Right atrium auricular region (tissue), 2 donors: ENCODE measurements around the gene MAGI1. TPM values are rescaled to one million over a fixed set of nuclear protein-coding genes. Genes with fewer than 3 reads are reported as not detected.

Source experiments
- DNase-seq: peaks from one replicate; pipeline ENCODE4 v3.0.0-alpha.2; 2019; ENCODE audit warnings: low spot score
- H3K27ac ChIP-seq, 2 donors: fragments of 200-600 bp; sonication (generic); 1 replicate in 1 of 2; 2 replicates in 1 of 2; pipeline ENCODE4 v1.5.1; 2016 to 2019
- H3K27me3 ChIP-seq, 2 donors: fragments of 200-600 bp; sonication (generic); one replicate each; pipeline versions ENCODE4 v1.5.1 to v1.6.0; 2017 to 2019
- H3K36me3 ChIP-seq: fragments of 200-600 bp; sonication (generic); one replicate; pipeline ENCODE4 v1.5.1; 2016
- H3K4me1 ChIP-seq, 2 donors: fragments of 200-600 bp; sonication (generic); one replicate each; pipeline versions ENCODE4 v1.5.1 to v1.6.0; 2017 to 2019
- H3K4me3 ChIP-seq, 2 donors: fragments of 200-600 bp; sonication (generic); 1 replicate in 1 of 2; 2 replicates in 1 of 2; pipeline ENCODE4 v1.5.1; 2017 to 2019; ENCODE audit warnings: mild to moderate bottlenecking in 1 of 2, moderate library complexity in 1 of 2
- H3K9me3 ChIP-seq, 2 donors: fragments of 200-600 bp; sonication (generic); one replicate each; pipeline ENCODE4 v1.5.1; 2019
- total RNA-seq, 2 donors: library from RNA; depleted of rRNA; stranded (reverse); fragments of >200 nt; gene quantifications; one replicate each; pipeline ENCODE4 v1.1.0, GENCODE V29; 2016
- TF ChIP-seq, protein P1 (sequence below), 2 donors: fragments of 200-600 bp; sonication (generic); IDR thresholded peaks; one replicate each; pipeline ENCODE4 v1.5.1; 2019; ENCODE audit warnings: antibody characterized with exemption in 2 of 2

The MAGI1 gene
- total RNA-seq, 2 donors from 2014 or later = 28.5 to 34.8 TPM

GRCh38 chr3:65758876-65759598, 279.7 kb downstream of the MAGI1 start:
- Histone ChIP-seq H3K9me3 (no peaks in the 10 kb centered on the region), H3K27me3 (no peaks in the 10 kb centered on the region), H3K27ac (no peak overlapping the region), H3K36me3 (no peaks in the 10 kb centered on the region), H3K4me3 (no peak overlapping the region), H3K4me1 (peaks cover 0 to 4% of the 10 kb centered on the region in 2 donors)
- DNase-seq = no peak
- TF ChIP-seq, protein P1, sequence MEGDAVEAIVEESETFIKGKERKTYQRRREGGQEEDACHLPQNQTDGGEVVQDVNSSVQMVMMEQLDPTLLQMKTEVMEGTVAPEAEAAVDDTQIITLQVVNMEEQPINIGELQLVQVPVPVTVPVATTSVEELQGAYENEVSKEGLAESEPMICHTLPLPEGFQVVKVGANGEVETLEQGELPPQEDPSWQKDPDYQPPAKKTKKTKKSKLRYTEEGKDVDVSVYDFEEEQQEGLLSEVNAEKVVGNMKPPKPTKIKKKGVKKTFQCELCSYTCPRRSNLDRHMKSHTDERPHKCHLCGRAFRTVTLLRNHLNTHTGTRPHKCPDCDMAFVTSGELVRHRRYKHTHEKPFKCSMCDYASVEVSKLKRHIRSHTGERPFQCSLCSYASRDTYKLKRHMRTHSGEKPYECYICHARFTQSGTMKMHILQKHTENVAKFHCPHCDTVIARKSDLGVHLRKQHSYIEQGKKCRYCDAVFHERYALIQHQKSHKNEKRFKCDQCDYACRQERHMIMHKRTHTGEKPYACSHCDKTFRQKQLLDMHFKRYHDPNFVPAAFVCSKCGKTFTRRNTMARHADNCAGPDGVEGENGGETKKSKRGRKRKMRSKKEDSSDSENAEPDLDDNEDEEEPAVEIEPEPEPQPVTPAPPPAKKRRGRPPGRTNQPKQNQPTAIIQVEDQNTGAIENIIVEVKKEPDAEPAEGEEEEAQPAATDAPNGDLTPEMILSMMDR (IDR thresholded peaks at IDR 0.05) = no peak

DNA sequence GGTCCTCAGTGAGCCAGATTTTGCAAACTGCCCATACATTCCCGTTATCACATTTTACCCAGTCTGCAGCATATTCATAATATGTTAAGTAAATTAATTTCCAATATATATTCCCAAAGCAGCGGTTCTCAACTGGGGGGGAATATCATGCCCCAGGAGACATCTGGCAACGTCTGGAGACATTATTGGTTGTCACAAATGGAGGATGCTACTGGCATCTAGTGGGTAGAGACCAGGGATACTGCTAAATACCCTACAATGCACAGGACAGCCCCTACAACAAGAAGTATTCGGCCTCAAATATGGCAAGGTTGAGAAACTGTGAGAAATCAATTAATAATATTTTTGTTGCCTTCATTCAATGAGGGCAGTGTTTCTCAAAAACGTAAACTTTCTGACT, 280.3 kb downstream of the MAGI1 start:
- H3K27ac ChIP-seq = no peak overlapping the region
- H3K36me3 ChIP-seq = no peaks in the 10 kb centered on the region
- TF ChIP-seq, protein P1 (IDR thresholded peaks at IDR 0.05) = no peak
- no peaks in the 10 kb centered on the region for H3K9me3 ChIP-seq
- no peak for DNase-seq
- H3K4me1 ChIP-seq = peaks cover 0 to 4% of the 10 kb centered on the region in 2 donors
- H3K27me3 ChIP-seq = no peaks in the 10 kb centered on the region
- no peak overlapping the region for H3K4me3 ChIP-seq

- no peaks in the 10 kb centered on the region for H3K4me1 ChIP-seq
- H3K9me3 ChIP-seq = no peaks in the 10 kb centered on the region
- no peak for DNase-seq
Measured at GRCh38 chr3:65752636-65753035, 286.1 kb downstream of the MAGI1 start.

DNA sequence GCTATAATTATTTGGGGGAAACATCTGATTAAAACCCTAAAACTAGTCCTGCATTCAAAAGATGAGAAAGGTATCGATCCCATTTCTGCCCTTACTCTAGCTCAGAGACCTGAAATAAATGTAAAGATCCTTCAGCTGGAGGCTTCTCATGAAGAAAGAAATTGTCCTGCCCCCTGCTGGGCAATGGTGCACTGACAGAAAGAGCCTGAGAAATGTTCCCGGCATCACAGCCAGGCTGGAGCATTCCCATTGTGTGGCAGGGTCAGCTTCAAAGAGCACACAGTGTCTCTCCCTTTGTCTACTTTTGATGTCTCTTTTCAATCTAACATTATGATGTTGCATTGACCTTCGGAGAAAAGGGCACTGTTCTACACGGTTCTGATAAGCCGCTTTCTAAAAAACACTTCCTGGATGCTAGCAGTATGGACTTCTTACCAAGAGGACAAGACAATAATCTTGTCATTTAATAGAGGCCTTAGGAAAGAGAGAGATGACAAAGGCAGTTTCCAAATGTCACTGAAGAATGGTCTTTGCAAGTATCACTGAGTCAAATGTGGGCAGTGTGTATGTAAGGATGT, 287.5 kb downstream of the MAGI1 start:
- Histone ChIP-seq H3K36me3 (no peaks in the 10 kb centered on the region), H3K27me3 (no peaks in the 10 kb centered on the region), H3K9me3 (no peaks in the 10 kb centered on the region), H3K4me3 (no peak overlapping the region), H3K4me1 (no peaks in the 10 kb centered on the region), H3K27ac (no peak overlapping the region)
- TF ChIP-seq, protein P1 (IDR thresholded peaks at IDR 0.05) = peak; percentile 66 to 75
- DNase-seq = no peak

More at GRCh38 chr3:65752636-65753035, 286.1 kb downstream of the MAGI1 start:
- Histone ChIP-seq H3K4me3 (no peak overlapping the region), H3K27ac (peak overlapping the region in 1 of 2 donors; percentile 6), H3K36me3 (no peaks in the 10 kb centered on the region), H3K27me3 (no peaks in the 10 kb centered on the region)
- TF ChIP-seq, protein P1 (IDR thresholded peaks at IDR 0.05) = no peak

DNA sequence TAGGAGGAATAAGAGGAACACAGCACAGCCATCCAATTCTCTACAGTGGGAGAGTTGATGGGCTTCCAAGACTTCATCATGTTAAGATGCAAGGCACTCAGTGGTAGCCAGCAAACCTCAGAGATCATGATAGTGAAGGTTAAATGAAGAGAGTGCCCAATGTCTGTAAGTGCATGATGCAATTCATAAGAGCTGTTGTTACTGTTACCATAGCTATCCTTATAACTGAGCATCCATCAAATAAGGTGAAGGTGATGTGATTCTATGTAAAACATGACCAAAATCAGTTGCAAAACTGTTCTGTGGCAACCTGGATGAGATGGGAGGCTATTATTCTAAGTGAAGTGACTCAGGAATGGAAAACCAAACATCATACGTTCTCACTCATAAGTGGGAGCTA, 289.7 kb downstream of the MAGI1 start:
- Histone ChIP-seq H3K4me1 (no peaks in the 10 kb centered on the region), H3K27ac (no peak overlapping the region), H3K36me3 (no peaks in the 10 kb centered on the region), H3K9me3 (no peaks in the 10 kb centered on the region), H3K4me3 (no peak overlapping the region), H3K27me3 (no peaks in the 10 kb centered on the region)
- no peak for DNase-seq
- TF ChIP-seq, protein P1 (IDR thresholded peaks at IDR 0.05) = no peak
